ENCODE data around the gene NR4A3.

DNA sequence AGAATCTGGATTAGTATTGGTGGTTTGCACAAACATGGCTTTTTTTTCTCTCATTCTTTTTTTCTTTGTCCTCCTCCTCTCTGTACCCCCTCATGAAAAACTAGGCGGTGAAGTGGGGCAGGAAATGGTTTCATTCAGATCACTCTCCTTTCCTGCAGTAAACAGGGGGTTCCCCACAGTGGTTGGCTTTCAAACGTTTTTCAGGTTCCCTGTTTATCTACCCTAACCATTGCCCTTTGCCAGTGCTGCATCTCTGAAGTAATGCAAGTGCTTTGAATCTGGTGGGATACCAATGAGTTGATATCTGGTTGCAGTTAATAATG lies 29.8 kb downstream of the NR4A3 start:
- TF ChIP-seq SPI1 (IDR thresholded peaks at IDR 0.05; ENCODE audit: low read depth, low read length) (peak; percentile 15; the same call in 1 of the 2 replicates), POLR2A (IDR thresholded peaks at IDR 0.05; ENCODE audit: low read depth, low read length) (no peak)

Data from GM12891 (cell line).